NT2/D1 (cell line): ENCODE results near the gene GID4.

ENCODE experiments used
- SUZ12 ChIP-seq: IDR thresholded peaks from 2 replicates; pipeline ENCODE4 v1.6.1; 2011; ENCODE audit not compliant: insufficient read length, insufficient read depth; ENCODE audit errors: extremely low read depth
- YY1 ChIP-seq: IDR thresholded peaks from 2 replicates; pipeline ENCODE4 v1.6.1; 2011; ENCODE audit not compliant: insufficient read length, insufficient read depth
- ZNF274 ChIP-seq: IDR thresholded peaks from 2 replicates; pipeline ENCODE4 v1.6.1; 2011; ENCODE audit warnings: mild to moderate bottlenecking, low read depth, low read length

DNA sequence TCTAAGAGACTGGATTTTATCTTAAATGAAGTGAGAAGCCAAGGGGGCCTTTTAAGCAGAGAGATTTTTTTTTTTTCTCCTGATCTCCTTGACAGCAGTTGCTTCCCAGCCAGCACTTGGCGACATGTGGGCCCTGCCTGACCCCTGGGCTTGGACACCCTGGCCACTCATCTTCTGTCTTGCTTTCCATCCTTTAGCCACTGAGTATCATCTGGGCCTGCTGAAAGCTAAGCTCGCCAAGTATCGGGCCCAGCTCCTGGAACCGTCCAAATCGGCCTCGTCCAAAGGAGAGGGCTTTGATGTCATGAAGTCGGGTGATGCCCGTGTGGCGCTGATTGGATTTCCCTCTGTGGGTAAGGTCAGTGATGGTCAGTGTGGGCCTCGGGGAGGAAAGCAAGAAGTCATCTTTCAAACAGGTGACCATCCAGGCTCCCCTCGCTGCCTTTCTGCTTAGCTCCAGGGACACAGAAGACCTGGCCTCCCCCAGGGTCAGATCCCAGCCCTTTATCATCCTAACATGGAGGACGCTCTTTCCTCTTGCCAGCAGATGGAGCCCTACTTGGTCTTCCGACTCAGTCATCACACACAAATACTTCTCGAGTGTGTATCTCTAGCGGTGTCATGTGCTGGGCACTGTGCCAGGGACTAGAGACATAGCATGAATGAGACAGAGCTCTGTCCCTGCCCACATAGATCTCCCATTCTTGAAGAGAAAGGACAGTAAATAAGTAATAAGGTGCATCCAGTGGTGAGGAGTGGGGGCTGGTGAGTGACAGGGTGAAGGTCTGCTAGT is 54.6 kb downstream of the GID4 start:
- no peak for TF ChIP-seq YY1
- TF ChIP-seq ZNF274: no peak
- no peak for TF ChIP-seq SUZ12
